ENCODE results near the gene NLRP3. TPM values are rescaled to one million over a fixed set of nuclear protein-coding genes. Genes with fewer than 3 reads are reported as not detected.

NLRP3 gene
- total RNA-seq, 1 experiment from 2014 or later: 0.26 TPM

GRCh38 chr1:247386217-247386616, 29.8 kb upstream of the NLRP3 start:
- H3K27ac Mint-ChIP-seq (ENCODE audit: unreplicated experiment): no peak overlapping the region

GRCh38 chr1:247386687-247387086, 29.3 kb upstream of the NLRP3 start:
- CTCF ChIA-PET: no interaction called here
- no peak for DNase-seq
- intact Hi-C loops (cut with micrococcal nuclease; ENCODE audit: unreplicated experiment): no loop called here
- H3K27ac Mint-ChIP-seq (ENCODE audit: unreplicated experiment): no peak overlapping the region
- no peak overlapping the region for H3K4me3 Mint-ChIP-seq (ENCODE audit: low read depth, unreplicated experiment)
- no peaks in the 10 kb centered on the region for H3K27me3 Mint-ChIP-seq (ENCODE audit: unreplicated experiment)
- no peak for TF ChIP-seq CTCF (IDR thresholded peaks at IDR 0.05; ENCODE audit: unreplicated experiment)
- no peaks in the 10 kb centered on the region for H3K4me1 Mint-ChIP-seq (ENCODE audit: low read depth, unreplicated experiment)
- BruUV-seq (replicated peaks): no TSS peak
- no peaks in the 10 kb centered on the region for H3K36me3 Mint-ChIP-seq (ENCODE audit: insufficient read depth, unreplicated experiment)
- H3K9me3 Mint-ChIP-seq (ENCODE audit: low read depth, unreplicated experiment): peaks cover 11% of the 10 kb centered on the region

More at GRCh38 chr1:247386217-247386616, 29.8 kb upstream of the NLRP3 start:
- intact Hi-C loops (cut with micrococcal nuclease; ENCODE audit: unreplicated experiment): no loop called here
- BruUV-seq (replicated peaks): no TSS peak
- no peak for DNase-seq
- CTCF ChIA-PET: no interaction called here
- Mint-ChIP-seq H3K27me3 (ENCODE audit: unreplicated experiment) (no peaks in the 10 kb centered on the region), H3K4me1 (ENCODE audit: low read depth, unreplicated experiment) (no peaks in the 10 kb centered on the region), H3K36me3 (ENCODE audit: insufficient read depth, unreplicated experiment) (no peaks in the 10 kb centered on the region), H3K9me3 (ENCODE audit: low read depth, unreplicated experiment) (peaks cover 11% of the 10 kb centered on the region), H3K4me3 (ENCODE audit: low read depth, unreplicated experiment) (no peak overlapping the region)
- TF ChIP-seq CTCF (IDR thresholded peaks at IDR 0.05; ENCODE audit: unreplicated experiment): no peak

- H3K36me3 Mint-ChIP-seq (ENCODE audit: insufficient read depth, unreplicated experiment): no peaks in the 10 kb centered on the region
- H3K4me3 Mint-ChIP-seq (ENCODE audit: low read depth, unreplicated experiment): no peak overlapping the region
- no peak for DNase-seq
- H3K27ac Mint-ChIP-seq (ENCODE audit: unreplicated experiment): no peak overlapping the region
- peaks cover 11% of the 10 kb centered on the region for H3K9me3 Mint-ChIP-seq (ENCODE audit: low read depth, unreplicated experiment)
- intact Hi-C loops (cut with micrococcal nuclease; ENCODE audit: unreplicated experiment): no loop called here
- H3K27me3 Mint-ChIP-seq (ENCODE audit: unreplicated experiment): no peaks in the 10 kb centered on the region
- no peak for TF ChIP-seq CTCF (IDR thresholded peaks at IDR 0.05; ENCODE audit: unreplicated experiment)
- H3K4me1 Mint-ChIP-seq (ENCODE audit: low read depth, unreplicated experiment): no peaks in the 10 kb centered on the region
- CTCF ChIA-PET: no interaction called here
- no TSS peak for BruUV-seq (replicated peaks)
These were observed 28.9 kb upstream of the NLRP3 start for GRCh38 chr1:247387096-247387495.

DNA sequence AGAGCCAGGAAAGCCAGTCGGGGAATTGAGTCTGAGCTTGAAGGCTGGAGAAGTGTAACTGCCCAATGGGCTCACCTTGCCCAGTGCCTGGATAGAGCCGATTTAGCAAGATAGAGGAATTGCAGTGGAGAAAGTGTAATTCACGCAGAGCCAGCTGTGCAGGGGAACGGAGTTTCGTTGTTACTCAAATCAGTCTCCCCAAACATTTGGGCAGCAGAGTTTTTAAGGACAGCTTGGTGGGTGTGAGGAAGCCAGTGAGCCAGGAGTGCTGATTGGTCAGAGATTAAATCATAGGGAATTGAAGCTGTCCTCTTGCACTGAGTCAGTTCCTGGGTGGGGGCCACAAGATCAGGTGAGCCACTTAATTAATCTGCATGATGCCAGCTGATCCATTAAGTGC, 28.4 kb upstream of the NLRP3 start:
- Mint-ChIP-seq H3K36me3 (ENCODE audit: insufficient read depth, unreplicated experiment) (no peaks in the 10 kb centered on the region), H3K27me3 (ENCODE audit: unreplicated experiment) (no peaks in the 10 kb centered on the region), H3K27ac (ENCODE audit: unreplicated experiment) (no peak overlapping the region), H3K9me3 (ENCODE audit: low read depth, unreplicated experiment) (peaks cover 11% of the 10 kb centered on the region), H3K4me1 (ENCODE audit: low read depth, unreplicated experiment) (no peaks in the 10 kb centered on the region), H3K4me3 (ENCODE audit: low read depth, unreplicated experiment) (no peak overlapping the region)
- DNase-seq: no peak
- intact Hi-C loops (cut with micrococcal nuclease; ENCODE audit: unreplicated experiment): no loop called here
- BruUV-seq (replicated peaks): no TSS peak
- no peak for TF ChIP-seq CTCF (IDR thresholded peaks at IDR 0.05; ENCODE audit: unreplicated experiment)
- CTCF ChIA-PET: no interaction called here

Measured in Calu3 (cell line).